DMS79 treated with DMSO at 0.1 percent for 48 hours (cell line): ENCODE data around the gene CDK16.

Source experiments
- DNase-seq: peaks from one replicate; lab custom pipeline; 2025; lab: John Stamatoyannopoulos, UW

The CDK16 gene

GRCh38 chrX:47218280-47218919, at the start of gene CDK16:
Gene CDK16, plus strand, starts transcription at chrX:47218681. Its CDS starts 4,877 bp downstream, at chrX:47223558.
- DNase-seq, result peak; percentile 82

- DNase-seq, result no peak
These were observed 49.2 kb upstream of the CDK16 start for GRCh38 chrX:47169273-47169672.

- no peak for DNase-seq
These were observed 48.6 kb upstream of the CDK16 start for GRCh38 chrX:47169726-47170515.

GRCh38 chrX:47170861-47171692, 47.4 kb upstream of the CDK16 start:
- no peak for DNase-seq

GRCh38 chrX:47171996-47172395, 46.5 kb upstream of the CDK16 start:
- no peak for DNase-seq

- no peak for DNase-seq
These were observed 45.9 kb upstream of the CDK16 start for GRCh38 chrX:47172549-47172948.

- DNase-seq, result no peak
These were observed 45.3 kb upstream of the CDK16 start for GRCh38 chrX:47172971-47173792.

- no peak for DNase-seq
These were observed 44.1 kb upstream of the CDK16 start for GRCh38 chrX:47174376-47174775.

- DNase-seq, result no peak
These were observed 43.5 kb upstream of the CDK16 start for GRCh38 chrX:47174846-47175587.

GRCh38 chrX:47175588-47175980, 42.9 kb upstream of the CDK16 start:
- no peak for DNase-seq

- no peak for DNase-seq
These were observed 42.3 kb upstream of the CDK16 start for GRCh38 chrX:47176101-47176740.

- DNase-seq, result no peak
These were observed 41.4 kb upstream of the CDK16 start for GRCh38 chrX:47177079-47177478.

- DNase-seq, result no peak
These were observed 40.1 kb upstream of the CDK16 start for GRCh38 chrX:47178337-47178736.

GRCh38 chrX:47179221-47179927, 39.1 kb upstream of the CDK16 start:
- DNase-seq, result no peak

GRCh38 chrX:47179928-47180255, 38.6 kb upstream of the CDK16 start:
- no peak for DNase-seq

GRCh38 chrX:47180346-47180745, 38.1 kb upstream of the CDK16 start:
- DNase-seq, result no peak

- DNase-seq, result no peak
These were observed 37.2 kb upstream of the CDK16 start for GRCh38 chrX:47181301-47181700.

GRCh38 chrX:47182106-47182700, 36.3 kb upstream of the CDK16 start:
- no peak for DNase-seq

GRCh38 chrX:47184486-47184885, 34.0 kb upstream of the CDK16 start:
- DNase-seq, result no peak

GRCh38 chrX:47185241-47185640, 33.2 kb upstream of the CDK16 start:
- DNase-seq, result no peak
